Lung (tissue), 12 donors: ENCODE data around the gene PDE4B. TPM values are rescaled to one million over a fixed set of nuclear protein-coding genes. Genes with fewer than 3 reads are reported as not detected.

Source experiments
- ATAC-seq: fragments of 200-7000 bp; cut with Tn5 transposase; one replicate; pipeline ENCODE4 v1.9.1; 2020; ENCODE audit warnings: moderate number of reproducible peaks; ENCODE audit not compliant: insufficient read depth, low FRiP score
- DNase-seq, 3 donors: peaks; one replicate each; pipeline ENCODE4 v3.0.0-alpha.2; 2013 to 2017
- H3K27ac ChIP-seq, 2 donors: one replicate each; pipeline ENCODE4 v1.5.1; 2013; ENCODE audit warnings: mild to moderate bottlenecking in 2 of 2, moderate library complexity in 2 of 2, control low read depth in 1 of 2, inconsistent platforms in 1 of 2, low read depth in 1 of 2, low read length in 1 of 2
- H3K27me3 ChIP-seq, 3 donors: one replicate each; pipeline ENCODE4 v1.5.1; 2013; ENCODE audit warnings: low read length in 2 of 3; ENCODE audit not compliant: control insufficient read depth in 3 of 3, insufficient read depth in 3 of 3
- H3K36me3 ChIP-seq, 4 donors: one replicate each; pipeline ENCODE4 v1.5.1; 2013; ENCODE audit warnings: low read length in 4 of 4, mild to moderate bottlenecking in 1 of 4, moderate library complexity in 1 of 4; ENCODE audit not compliant: control insufficient read depth in 4 of 4, insufficient read depth in 4 of 4
- H3K4me1 ChIP-seq, 5 donors: one replicate each; pipeline ENCODE4 v1.5.1; 2013; ENCODE audit warnings: low read length in 5 of 5, mild to moderate bottlenecking in 2 of 5, moderate library complexity in 1 of 5; ENCODE audit not compliant: control insufficient read depth in 5 of 5, insufficient read depth in 5 of 5
- H3K4me3 ChIP-seq: one replicate; pipeline ENCODE4 v1.5.1; 2013; ENCODE audit warnings: mild to moderate bottlenecking, control low read depth, moderate library complexity
- H3K9ac ChIP-seq, 2 donors: one replicate each; pipeline ENCODE4 v1.5.1; 2013; ENCODE audit warnings: low read length in 2 of 2, control low read depth in 1 of 2; ENCODE audit not compliant: insufficient read depth in 1 of 2
- H3K9me3 ChIP-seq, 4 donors: one replicate each; pipeline ENCODE4 v1.5.1; 2013; ENCODE audit warnings: low read length in 3 of 4, mild to moderate bottlenecking in 1 of 4, moderate library complexity in 1 of 4; ENCODE audit not compliant: control insufficient read depth in 4 of 4, insufficient read depth in 3 of 4
- CTCF ChIP-seq: IDR thresholded peaks from 2 replicates; pipeline ENCODE4 v1.5.1; 2012; ENCODE audit warnings: mild to moderate bottlenecking; ENCODE audit errors: control extremely low read depth, extremely low read depth
- WGBS, 2 donors: extraction: QIAGEN DNeasy Blood & Tissue Kit; methylation state at CpG; one replicate each; pipeline ENCODE4 v1.1.7; 2013; 5-methylcytosine and 5-hydroxymethylcytosine counted together
- polyA plus RNA-seq, 2 donors: library from polyadenylated mRNA; stranded (reverse); fragments of 200-250 nt; gene quantifications; one replicate each; pipeline ENCODE4 v1.2.1, GENCODE V29; 2013
- total RNA-seq, 2 donors: library from RNA; depleted of rRNA in 1 of 2; stranded (reverse); fragments of >200 nt in 1 of 2; gene quantifications; one replicate each; pipeline ENCODE4 v1.2.1, GENCODE V29; 2014 to 2021
- donor health status: control.
- donor health status: control.
- donor health status: Bipolar disorder and iron deficiency.
- donor health status: healthy.
- donor health status: DM: yes; HTN: yes; CAD: no.

PDE4B gene
- total and polyA plus RNA-seq, 4 donors: 4.0 to 96.2 (median 20.2) TPM

- Histone ChIP-seq H3K27ac (no peak overlapping the region), H3K9ac (no peak overlapping the region)
Measured at GRCh38 chr1:66283622-66284041, 490.9 kb downstream of the PDE4B start.

DNA sequence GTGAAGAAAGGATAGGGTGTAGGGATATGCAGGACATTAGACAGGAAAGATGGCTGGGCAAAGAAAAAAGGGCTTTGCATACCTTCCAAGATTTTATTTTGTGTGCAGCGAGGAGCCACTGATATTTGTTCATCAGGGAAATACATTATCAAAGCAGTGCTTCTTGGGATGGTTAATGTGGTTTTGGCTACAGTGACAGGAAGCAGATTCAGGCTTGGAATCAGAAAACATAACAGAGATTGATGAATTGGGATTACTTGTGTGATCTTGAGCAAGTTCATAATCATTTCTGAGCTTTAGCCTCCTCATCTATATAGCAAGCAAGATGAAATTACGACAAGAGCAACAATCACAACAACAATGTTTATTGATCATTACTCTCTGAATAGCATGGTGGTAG, 492.1 kb downstream of the PDE4B start:
- H3K27ac ChIP-seq: no peak overlapping the region
- DNase-seq: no peak
- no peak overlapping the region for H3K9ac ChIP-seq
- H3K9me3 ChIP-seq: no peaks in the 10 kb centered on the region
- no peaks in the 10 kb centered on the region for H3K36me3 ChIP-seq
- ATAC-seq: no peak
- peaks cover 0 to 32% (median 16%) of the 10 kb centered on the region in 5 donors for H3K4me1 ChIP-seq
- no peaks in the 10 kb centered on the region for H3K27me3 ChIP-seq
- no peak for TF ChIP-seq CTCF
- H3K4me3 ChIP-seq: no peak overlapping the region
- 63 to 89% methylated on average over 2 of the region's 2 CpGs for WGBS, 2 donors

More at GRCh38 chr1:66283622-66284041, 490.9 kb downstream of the PDE4B start:
- whole genome bisulfite sequencing, 2 donors: 86 to 100% methylated on average over 2 of the region's 2 CpGs
- H3K4me3 ChIP-seq: no peak overlapping the region
- H3K36me3 ChIP-seq: no peaks in the 10 kb centered on the region
- H3K4me1 ChIP-seq: peaks cover 0 to 32% (median 18%) of the 10 kb centered on the region in 5 donors
- H3K9me3 ChIP-seq: no peaks in the 10 kb centered on the region
- ATAC-seq (no peak), DNase-seq (no peak)
- TF ChIP-seq CTCF: no peak
- no peaks in the 10 kb centered on the region for H3K27me3 ChIP-seq

GRCh38 chr1:66285618-66286270, 493.0 kb downstream of the PDE4B start:
- Histone ChIP-seq H3K4me1 (peaks cover 0 to 28% (median 16%) of the 10 kb centered on the region in 5 donors), H3K27me3 (no peaks in the 10 kb centered on the region), H3K9ac (no peak overlapping the region), H3K27ac (no peak overlapping the region), H3K36me3 (no peaks in the 10 kb centered on the region), H3K4me3 (no peak overlapping the region), H3K9me3 (no peaks in the 10 kb centered on the region)
- no peak for ATAC-seq
- 52 to 58% methylated on average over 2 of the region's 2 CpGs for WGBS, 2 donors
- no peak for TF ChIP-seq CTCF
- DNase-seq: no peak

DNA sequence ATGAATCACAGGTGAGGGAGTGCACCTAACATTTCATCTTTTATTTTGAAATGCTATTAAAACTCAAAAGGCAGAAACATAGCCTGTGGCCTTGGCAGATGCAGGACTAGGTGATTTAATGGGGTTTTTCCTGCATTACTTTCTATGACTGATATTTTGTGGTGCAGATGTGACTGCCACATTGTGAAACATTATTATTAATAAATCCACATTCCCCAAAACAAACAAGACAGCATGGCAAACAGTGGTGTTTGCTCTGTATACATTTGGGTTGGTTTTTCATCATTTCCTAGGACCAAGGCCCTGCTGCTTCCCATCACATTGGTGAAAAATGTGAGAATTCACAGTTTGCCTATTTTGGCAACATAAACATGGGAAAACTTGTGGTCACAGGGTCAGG, 493.6 kb downstream of the PDE4B start:
- Histone ChIP-seq H3K27ac (peak overlapping the region in 1 of 2 donors; percentile 31), H3K4me3 (no peak overlapping the region), H3K9me3 (no peaks in the 10 kb centered on the region), H3K27me3 (no peaks in the 10 kb centered on the region), H3K36me3 (no peaks in the 10 kb centered on the region), H3K4me1 (peaks cover 0 to 26% (median 14%) of the 10 kb centered on the region in 5 donors), H3K9ac (no peak overlapping the region)
- no peak for DNase-seq
- TF ChIP-seq CTCF: no peak
- ATAC-seq: no peak
